HG03571 (cell line): ENCODE measurements around the gene LMTK3.

Experiments used
- ATAC-seq: cut with Tn5 transposase; IDR thresholded peaks from one replicate; pipeline ENCODE4 v1.9.1; 2021; ENCODE audit not compliant: unreplicated experiment

LMTK3 gene

DNA sequence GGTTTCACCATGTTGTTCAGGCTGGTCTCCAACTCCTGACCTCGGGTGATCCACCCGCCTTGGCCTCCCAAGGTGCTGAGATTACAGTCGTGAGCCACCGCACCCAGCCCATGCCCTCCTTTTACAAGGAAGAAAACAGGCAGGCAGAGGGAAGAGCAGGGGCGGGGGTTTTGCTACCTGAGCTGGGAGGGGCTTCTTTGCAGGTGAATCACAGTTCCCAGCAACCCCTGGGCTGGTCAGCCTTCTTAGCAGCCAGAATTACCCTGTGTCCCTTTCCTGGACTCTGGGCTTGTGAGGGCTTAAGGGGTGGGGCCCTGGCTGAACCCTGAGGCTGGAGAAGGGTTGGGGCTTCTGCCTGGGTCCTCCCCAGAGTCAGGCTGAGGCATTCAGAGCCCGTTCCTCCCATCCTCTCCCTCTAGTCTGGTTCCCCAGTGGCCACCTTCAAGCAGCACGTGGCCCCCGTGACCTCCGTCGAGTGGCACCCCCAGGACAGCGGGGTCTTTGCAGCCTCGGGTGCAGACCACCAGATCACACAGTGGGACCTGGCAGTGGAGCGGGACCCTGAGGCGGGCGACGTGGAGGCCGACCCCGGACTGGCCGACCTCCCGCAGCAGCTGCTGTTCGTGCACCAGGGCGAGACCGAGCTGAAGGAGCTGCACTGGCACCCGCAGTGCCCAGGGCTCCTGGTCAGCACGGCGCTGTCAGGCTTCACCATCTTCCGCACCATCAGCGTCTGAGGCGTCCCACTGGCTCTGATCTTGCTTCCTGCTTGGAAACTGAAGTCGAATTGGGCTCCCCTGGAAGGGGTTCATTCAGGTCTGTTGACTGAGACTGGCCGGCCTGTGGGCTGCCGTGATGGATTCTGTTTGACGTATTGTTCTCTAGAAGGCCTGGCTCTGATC is 59.1 kb downstream of the LMTK3 start:
- no peak for ATAC-seq

DNA sequence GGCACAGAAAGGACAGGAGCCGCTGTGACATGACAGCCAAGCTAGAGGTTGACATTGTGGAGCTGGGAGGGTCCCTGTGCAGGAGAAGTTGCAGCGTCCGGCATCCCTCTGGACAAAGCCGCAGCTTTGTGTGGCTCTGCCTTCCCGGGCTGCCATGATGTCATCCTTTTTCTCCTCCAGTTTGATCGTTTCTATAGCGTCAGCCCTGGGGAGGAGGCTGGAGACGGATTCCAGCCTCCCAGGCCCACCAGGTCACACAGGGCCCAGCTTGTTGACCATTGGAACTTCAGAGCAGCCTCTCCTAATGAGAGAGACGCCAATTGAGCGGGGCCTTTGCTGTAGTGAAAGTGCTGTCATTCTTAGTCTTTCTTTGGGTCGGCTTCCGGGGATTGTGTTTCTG is 60.0 kb downstream of the LMTK3 start:
- ATAC-seq, result no peak

DNA sequence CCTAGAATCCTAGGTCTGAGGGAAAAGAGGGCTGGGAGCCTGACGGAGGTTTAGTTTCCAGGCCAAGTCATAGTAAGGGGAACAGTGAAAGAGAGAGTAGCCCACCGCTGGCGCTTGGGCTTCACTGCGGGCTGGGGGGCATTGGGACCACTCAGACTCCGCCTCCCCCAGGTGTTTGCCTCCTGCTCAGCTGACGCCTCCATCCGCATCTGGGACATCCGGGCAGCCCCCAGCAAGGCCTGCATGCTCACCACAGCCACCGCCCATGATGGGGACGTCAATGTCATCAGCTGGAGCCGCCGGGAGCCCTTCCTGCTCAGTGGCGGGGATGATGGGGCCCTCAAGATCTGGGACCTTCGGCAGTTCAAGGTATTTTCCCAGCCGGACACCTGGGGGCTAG is 60.8 kb downstream of the LMTK3 start:
- no peak for ATAC-seq

DNA sequence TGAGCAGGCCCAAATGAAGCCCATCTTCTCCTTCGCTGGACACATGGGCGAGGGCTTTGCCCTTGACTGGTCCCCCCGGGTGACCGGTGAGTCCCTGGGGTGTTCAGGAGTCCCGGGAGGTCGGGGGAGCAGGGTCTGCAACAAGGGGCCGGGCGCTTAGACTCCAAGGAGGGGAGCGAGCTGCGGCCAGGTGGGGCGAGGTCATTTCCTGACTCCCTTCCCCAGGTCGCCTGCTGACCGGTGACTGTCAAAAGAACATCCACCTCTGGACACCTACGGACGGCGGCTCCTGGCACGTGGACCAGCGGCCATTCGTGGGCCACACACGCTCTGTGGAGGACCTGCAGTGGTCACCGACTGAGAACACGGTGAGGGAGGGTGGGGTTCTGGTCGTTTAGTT is 61.2 kb downstream of the LMTK3 start:
- ATAC-seq, result no peak

DNA sequence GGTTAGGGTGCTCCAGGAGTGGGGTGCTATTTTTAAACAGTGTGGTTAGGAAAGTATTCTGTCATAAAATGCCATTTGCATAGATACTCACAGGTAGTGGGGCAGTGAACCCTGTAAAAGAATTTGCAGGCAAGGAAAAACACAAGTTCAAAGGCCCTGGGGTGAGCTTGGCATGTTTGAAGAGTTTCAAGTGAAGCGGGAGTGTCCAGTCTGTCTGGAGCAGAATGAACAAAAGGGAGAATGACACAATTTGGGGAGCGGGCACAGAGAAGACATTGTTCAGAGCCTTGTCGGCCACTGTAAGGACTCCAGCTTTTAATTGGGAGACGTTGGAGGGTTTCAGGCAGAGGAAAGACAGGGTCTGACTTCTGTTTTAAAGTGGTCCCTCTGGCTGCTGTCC is 63.1 kb downstream of the LMTK3 start:
- ATAC-seq, result no peak

DNA sequence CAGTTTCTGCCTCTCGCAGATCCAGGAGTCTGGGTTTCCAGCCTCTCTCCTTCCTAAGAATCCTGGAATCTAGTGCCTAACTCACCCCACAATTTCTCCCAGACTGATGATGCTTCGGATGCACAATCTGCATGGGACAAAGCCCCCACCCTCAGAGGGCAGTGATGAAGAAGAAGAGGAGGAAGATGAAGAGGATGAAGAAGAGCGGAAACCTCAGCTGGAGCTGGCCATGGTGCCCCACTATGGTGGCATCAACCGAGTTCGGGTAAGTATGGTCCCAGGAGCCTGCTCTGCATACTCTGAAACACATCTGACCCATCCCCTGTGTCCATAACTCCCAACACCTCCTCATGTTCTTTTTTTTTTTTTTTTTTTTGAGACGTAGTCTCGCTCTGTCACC is 65.1 kb downstream of the LMTK3 start:
- no peak for ATAC-seq

DNA sequence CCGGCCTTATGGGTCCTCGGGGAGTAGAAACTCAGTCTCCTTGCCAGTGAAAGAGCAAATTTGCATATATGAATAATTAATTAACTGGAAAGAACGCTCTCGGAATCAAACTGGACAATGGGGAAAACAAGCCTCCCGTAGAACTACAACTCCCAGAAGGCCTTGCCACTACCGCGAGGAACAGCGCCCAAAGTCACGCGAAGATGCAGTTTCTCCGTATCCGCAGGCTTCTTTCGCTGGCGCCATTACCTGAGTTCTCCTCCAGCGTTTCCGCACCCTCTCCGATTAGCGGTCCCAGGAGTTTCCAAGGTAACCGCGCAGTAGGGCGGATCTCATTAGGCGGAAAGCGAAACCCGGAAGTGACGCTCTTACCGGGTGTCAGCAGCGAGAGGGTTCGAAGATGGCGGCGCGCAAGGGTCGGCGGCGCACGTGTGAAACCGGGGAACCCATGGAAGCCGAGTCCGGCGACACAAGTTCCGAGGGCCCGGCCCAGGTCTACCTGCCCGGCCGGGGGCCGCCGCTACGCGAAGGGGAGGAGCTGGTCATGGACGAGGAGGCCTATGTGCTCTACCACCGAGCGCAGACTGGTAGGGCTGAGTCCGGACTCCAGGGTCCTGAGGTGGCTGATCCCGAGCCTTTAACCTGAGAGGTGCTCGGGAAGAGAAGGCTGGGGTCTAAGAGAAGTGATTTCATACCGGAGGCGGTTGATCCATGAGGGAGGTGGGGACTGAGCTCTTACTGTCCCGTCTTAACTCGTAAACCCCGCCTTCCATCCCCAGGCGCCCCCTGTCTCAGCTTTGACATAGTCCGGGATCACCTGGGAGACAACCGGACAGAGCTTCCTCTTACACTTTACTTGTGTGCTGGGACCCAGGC is 65.8 kb downstream of the LMTK3 start, which contains the start of gene GRWD1:
Gene GRWD1 (plus strand): TSS at position 378 of the 876 bp plus-strand sequence. CDS start 23 bp downstream, at position 401.
- peak; percentile 74 for ATAC-seq

DNA sequence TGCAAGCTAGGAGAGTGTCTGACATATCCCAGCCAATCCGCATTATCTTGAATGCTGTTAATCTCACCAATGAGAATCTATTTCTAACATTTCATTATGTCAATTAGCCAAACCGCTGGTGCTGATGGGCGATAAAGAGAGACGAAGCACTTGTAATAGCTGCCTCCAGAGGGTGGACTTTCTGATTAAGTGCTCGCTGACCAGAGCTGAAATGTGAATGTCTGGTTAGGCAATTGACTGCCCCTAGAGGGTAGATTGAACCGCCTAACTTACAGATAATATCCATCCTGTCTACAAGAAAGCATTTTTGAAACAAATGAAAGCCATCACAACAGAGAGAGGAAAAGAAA is 66.4 kb downstream of the LMTK3 start:
- peak; percentile 31 for ATAC-seq

DNA sequence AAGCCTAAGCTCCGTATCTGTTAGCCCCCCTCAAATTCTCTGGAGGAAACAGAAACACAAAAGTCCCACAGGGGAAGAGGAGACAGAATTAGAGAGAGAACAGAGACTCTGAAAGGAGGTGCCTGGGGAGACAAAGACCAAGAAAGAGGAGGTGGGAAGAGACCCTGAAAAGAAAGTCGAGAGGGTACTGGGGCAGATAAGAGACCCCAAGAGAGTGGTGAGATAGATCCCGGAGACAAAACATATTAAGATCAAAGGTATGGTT is 66.8 kb downstream of the LMTK3 start:
- ATAC-seq, result no peak

DNA sequence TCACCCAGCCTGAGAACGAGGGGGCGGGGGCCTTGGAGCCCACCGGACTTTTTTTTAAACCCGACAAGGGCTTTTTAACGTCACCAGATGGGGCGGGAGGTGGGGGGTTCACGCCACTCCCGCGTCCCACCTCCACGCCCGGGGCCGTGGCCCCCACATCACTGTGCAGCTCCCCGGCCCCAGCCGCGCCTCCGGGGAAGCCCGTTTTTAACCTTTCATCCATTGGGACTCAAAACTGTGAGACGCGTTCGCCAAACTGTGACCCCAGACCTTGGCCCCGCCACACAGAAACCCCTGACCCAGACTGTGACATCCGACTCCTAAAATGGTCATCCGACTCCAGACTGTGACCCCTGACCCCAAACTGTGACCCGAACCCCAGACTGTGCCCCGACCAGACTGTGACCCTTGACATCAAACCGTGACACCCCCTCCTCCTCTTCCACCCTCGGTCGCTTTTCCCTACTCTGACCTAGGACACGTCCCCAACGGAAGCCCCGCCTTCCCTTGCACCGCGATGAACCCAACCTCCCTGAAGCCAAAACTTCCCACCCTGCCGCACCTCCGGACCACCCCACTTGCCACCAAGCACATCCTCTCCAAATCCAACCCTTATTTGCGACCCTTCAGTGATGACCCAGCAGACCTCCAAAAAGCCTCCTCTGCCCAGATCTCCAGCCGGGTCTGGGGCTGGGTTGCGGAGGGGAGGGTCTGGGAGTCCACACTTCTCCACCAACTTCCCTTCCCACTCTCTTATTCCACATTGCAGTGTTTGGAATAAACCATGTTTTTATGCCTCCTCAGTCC is 67.3 kb downstream of the LMTK3 start:
- no peak for ATAC-seq

DNA sequence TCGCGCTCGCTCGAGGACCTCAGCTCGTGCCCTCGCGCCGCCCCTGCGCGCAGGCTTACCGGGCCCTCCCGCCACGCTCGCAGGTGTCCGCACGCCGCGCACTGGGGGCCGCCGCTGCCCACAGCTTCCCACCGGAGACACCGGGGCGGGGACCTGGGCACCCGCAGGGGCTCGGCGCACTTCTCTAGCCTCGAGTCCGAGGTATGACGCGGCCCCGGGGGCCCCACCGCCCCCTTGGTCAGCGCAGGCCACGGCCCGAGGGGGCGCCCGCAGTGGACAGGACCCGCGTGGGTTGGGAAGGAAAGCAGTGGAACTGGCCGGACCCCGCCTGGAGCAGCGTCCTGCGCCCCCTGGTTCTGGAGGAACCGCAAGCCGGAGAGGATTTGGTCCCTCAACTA is 67.9 kb downstream of the LMTK3 start:
- no peak for ATAC-seq

DNA sequence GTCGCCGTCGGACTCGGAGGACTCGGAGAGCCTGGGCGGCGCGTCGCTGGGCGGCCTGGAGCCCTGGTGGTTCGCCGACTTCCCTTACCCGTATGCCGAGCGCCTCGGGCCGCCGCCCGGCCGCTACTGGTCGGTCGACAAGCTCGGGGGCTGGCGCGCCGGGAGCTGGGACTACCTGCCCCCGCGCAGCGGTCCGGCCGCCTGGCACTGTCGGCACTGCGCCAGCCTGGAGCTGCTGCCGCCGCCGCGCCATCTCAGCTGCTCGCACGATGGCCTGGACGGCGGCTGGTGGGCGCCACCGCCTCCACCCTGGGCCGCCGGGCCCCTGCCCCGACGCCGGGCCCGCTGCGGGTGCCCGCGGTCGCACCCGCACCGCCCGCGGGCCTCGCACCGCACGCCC is 68.4 kb downstream of the LMTK3 start:
- no peak for ATAC-seq

DNA sequence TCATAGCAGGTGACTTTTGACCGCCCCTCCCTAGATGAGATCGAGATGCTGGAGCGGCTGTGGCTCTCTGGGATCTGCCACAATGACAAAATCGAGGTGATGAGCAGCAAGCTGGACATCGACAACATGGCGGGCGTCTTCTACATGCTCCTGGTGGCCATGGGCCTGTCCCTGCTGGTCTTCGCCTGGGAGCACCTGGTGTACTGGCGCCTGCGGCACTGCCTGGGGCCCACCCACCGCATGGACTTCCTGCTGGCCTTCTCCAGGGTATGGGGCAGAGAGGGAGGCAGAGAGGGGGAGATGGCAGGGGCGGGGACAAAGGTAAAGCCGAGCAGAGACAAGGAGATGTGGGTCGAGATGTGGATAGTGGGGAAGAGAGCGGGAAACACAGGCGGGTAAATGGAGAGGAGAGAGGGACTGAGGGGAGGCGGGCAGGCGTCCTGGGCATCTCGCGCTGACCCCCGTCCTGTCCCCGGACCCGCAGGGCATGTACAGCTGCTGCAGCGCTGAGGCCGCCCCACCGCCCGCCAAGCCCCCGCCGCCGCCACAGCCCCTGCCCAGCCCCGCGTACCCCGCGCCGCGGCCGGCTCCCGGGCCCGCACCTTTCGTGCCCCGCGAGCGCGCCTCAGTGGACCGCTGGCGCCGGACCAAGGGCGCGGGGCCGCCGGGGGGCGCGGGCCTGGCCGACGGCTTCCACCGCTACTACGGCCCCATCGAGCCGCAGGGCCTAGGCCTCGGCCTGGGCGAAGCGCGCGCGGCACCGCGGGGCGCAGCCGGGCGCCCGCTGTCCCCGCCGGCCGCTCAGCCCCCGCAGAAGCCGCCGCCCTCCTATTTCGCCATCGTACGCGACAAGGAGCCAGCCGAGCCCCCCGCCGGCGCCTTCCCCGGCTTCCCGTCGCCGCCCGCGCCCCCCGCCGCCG is 69.3 kb downstream of the LMTK3 start:
- ATAC-seq, result no peak

DNA sequence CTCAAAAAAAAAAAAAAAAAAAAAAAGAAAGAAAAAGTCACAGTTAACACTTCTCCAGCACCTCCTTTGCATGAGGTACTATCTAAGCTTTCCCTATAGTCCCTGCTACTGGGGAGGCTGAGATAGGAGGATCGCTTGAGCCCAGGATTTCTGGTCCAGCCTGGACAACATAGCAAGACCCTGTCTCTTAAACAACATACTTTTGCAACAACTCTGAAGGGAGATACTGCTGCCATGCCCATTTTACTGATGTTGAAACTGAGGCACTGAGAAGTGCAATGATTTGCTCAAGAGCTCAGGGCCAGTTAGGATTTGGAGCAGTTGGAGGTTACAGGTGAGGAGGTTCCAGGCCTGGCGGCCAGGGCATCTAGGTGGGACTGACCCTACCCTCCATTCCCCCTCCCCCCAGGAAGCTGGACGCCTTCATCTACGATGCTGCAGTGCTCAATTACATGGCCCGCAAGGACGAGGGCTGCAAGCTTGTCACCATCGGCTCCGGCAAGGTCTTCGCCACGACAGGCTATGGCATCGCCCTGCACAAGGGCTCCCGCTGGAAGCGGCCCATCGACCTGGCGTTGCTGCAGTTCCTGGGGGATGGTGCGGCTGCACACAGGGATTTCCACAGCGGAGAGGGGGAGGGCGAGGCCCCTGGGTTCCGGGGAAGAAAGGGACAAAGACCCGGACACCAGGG is 70.1 kb downstream of the LMTK3 start:
- no peak for ATAC-seq

DNA sequence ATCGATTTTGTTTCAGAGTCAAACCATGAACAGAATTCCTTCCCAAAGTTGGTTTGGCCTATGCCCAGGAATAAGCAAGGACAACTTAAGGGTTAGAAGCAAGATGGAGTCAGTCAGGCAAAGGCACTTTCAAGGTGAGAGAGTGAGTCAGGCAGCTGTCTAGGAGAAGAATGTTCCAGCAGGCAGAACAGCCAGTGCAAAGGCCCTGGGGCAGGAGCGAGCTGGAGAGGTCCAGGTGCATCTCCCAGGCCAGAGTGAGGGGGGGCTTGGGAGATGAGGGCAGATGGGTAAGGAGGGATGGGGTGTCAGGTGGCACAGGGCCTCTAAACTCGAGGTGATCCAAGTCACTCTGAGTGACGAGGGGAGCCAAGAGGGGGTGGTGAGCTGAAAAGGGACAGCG is 75.0 kb downstream of the LMTK3 start:
- ATAC-seq, result no peak
